Trophoblast cell (in vitro differentiated cells and primary cell): ENCODE measurements around the gene CLEC17A.
A peak's percentile ranks its signal among the peaks of the same experiment; 100 is the strongest.

Experiments
- DNase-seq, 2 donors: peaks; one replicate each; pipeline ENCODE4 v3.0.0-alpha.2; 2016
- H2AFZ ChIP-seq: 2 replicates; pipeline ENCODE4 v1.6.1; 2013; ENCODE audit warnings: low read length, moderate library complexity, mild to moderate bottlenecking; ENCODE audit not compliant: insufficient read depth, poor library complexity
- H2AK5ac ChIP-seq: 2 replicates; pipeline ENCODE4 v1.6.1; 2013; ENCODE audit warnings: mild to moderate bottlenecking, low read length
- H2BK120ac ChIP-seq: 2 replicates; pipeline ENCODE4 v1.6.1; 2013; ENCODE audit warnings: low read length, mild to moderate bottlenecking, moderate library complexity; ENCODE audit not compliant: insufficient read depth, poor library complexity
- H2BK12ac ChIP-seq: 2 replicates; pipeline ENCODE4 v1.6.1; 2013; ENCODE audit warnings: mild to moderate bottlenecking, low read length, moderate library complexity
- H2BK5ac ChIP-seq: 2 replicates; pipeline ENCODE4 v1.6.1; 2013; ENCODE audit warnings: low read length, low read depth, moderate library complexity, mild to moderate bottlenecking; ENCODE audit not compliant: poor library complexity
- H3K14ac ChIP-seq: 2 replicates; pipeline ENCODE4 v1.6.1; 2013; ENCODE audit warnings: mild to moderate bottlenecking, low read length
- H3K18ac ChIP-seq: 2 replicates; pipeline ENCODE4 v1.6.1; 2013; ENCODE audit warnings: mild to moderate bottlenecking, low read length
- H3K23ac ChIP-seq: 2 replicates; pipeline ENCODE4 v1.6.1; 2013; ENCODE audit warnings: low read length
- H3K27ac ChIP-seq: 2 replicates; pipeline ENCODE4 v1.5.1; 2013; ENCODE audit warnings: low read depth, mild to moderate bottlenecking, inconsistent platforms, low read length, moderate library complexity
- H3K27me3 ChIP-seq: 2 replicates; pipeline ENCODE4 v1.6.1; 2013; ENCODE audit warnings: inconsistent platforms, mild to moderate bottlenecking, low read length, moderate library complexity; ENCODE audit not compliant: insufficient read depth
- H3K36me3 ChIP-seq, 2 experiments: 1 replicate in 1 of 2; 2 replicates in 1 of 2; pipeline ENCODE4 v1.6.1; 2013; ENCODE audit warnings: low read length in 2 of 2, mild to moderate bottlenecking in 2 of 2, moderate library complexity in 1 of 2; ENCODE audit not compliant: insufficient read depth in 2 of 2, control insufficient read depth in 1 of 2
- H3K4ac ChIP-seq: 2 replicates; pipeline ENCODE4 v1.6.1; 2013; ENCODE audit warnings: low read depth, mild to moderate bottlenecking, low read length, moderate library complexity
- H3K4me1 ChIP-seq, 2 experiments: 1 replicate in 1 of 2; 2 replicates in 1 of 2; pipeline ENCODE4 v1.6.1; 2013; ENCODE audit warnings: low read length in 2 of 2, mild to moderate bottlenecking in 2 of 2, moderate library complexity in 1 of 2; ENCODE audit not compliant: insufficient read depth in 2 of 2, control insufficient read depth in 1 of 2
- H3K4me2 ChIP-seq: 2 replicates; pipeline ENCODE4 v1.6.1; 2013; ENCODE audit warnings: inconsistent platforms, mild to moderate bottlenecking, low read length, moderate library complexity
- H3K4me3 ChIP-seq: 2 replicates; pipeline ENCODE4 v1.5.1; 2013; ENCODE audit warnings: mild to moderate bottlenecking, low read depth, low read length, inconsistent platforms
- H3K79me1 ChIP-seq: one replicate; pipeline ENCODE4 v1.6.1; 2013; ENCODE audit warnings: low read length
- H3K79me2 ChIP-seq: 2 replicates; pipeline ENCODE4 v1.6.1; 2013; ENCODE audit warnings: low read length, mild to moderate bottlenecking; ENCODE audit not compliant: control insufficient read depth, insufficient read depth, poor library complexity
- H3K9ac ChIP-seq: 2 replicates; pipeline ENCODE4 v1.6.1; 2013; ENCODE audit warnings: mild to moderate bottlenecking, low read length
- H3K9me3 ChIP-seq: 2 replicates; pipeline ENCODE4 v1.6.1; 2013; ENCODE audit warnings: low read depth, mild to moderate bottlenecking, control low read depth, inconsistent platforms, low read length; ENCODE audit not compliant: insufficient read depth
- H4K12ac ChIP-seq: 2 replicates; pipeline ENCODE4 v1.6.1; 2013; ENCODE audit warnings: low read depth, mild to moderate bottlenecking, low read length, moderate library complexity
- H4K8ac ChIP-seq: 2 replicates; pipeline ENCODE4 v1.6.1; 2013; ENCODE audit warnings: low read depth, mild to moderate bottlenecking, low read length, moderate library complexity
- H4K91ac ChIP-seq: one replicate; pipeline ENCODE4 v1.6.1; 2013; ENCODE audit warnings: low read depth, mild to moderate bottlenecking, low read length, moderate library complexity
- WGBS: extraction: QIAGEN DNeasy Blood & Tissue Kit; methylation state at CpG from one replicate; pipeline ENCODE4 v1.1.7; 2013; ENCODE audit warnings: missing lambda C conversion rate; ENCODE audit not compliant: insufficient read length, insufficient coverage; ENCODE audit errors: extremely low coverage; 5-methylcytosine and 5-hydroxymethylcytosine counted together

The CLEC17A gene

DNA sequence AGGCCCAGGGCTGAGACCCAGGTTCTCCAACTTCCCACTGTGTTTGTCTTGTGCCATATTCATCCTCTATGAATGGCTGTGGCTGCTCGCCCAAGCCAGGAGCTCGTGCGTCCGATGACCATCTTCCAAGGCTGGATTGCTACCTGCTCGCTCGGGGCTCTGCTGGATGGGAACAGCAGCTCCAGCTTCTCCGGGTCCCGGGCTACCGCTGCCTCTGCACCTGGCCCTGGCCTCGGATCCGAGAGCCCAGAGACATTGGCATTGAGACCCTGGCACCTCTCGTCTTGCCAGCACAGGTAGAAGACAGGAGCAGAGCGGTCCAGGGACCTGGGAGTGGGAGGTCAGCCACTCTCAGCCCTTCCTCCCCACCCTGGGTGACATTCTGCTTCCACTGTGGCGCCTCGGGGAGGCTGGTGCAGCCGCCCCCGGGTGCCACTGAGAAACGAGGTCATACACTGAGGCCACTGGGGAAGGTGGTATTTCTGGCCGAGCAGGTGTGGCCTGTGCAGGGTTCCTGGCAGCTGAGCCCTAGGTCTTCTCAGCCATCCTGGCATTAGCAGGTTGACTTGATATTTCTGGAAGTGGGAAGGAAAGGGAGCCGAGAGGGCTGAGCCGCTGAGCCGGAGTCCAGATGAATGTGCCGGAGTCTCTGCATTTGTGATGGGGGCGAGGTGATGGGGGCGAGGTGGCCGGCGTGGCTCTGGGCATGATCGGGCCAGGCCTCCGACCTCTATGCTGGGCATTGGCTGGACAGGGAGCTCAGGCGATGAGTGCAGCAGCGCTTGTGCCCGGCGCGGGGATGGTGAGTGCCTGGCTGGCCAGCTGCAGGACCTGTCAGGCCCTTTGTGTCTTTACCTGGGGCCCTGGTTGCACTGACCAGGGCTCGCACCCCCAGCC lies 29.6 kb upstream of the CLEC17A start:
- Histone ChIP-seq H2AK5ac (no peak overlapping the region), H4K8ac (no peak overlapping the region), H3K4ac (no peak overlapping the region), H2BK5ac (no peak overlapping the region), H2AFZ (no peak overlapping the region), H3K79me1 (no peaks in the 10 kb centered on the region), H3K18ac (peak overlapping the region; percentile 19), H3K14ac (no peak overlapping the region), H3K4me3 (no peak overlapping the region), H2BK120ac (no peak overlapping the region), H3K27me3 (no peaks in the 10 kb centered on the region), H4K91ac (no peak overlapping the region), H3K79me2 (peaks cover 4% of the 10 kb centered on the region), H4K12ac (no peak overlapping the region), H3K23ac (no peak overlapping the region), H3K4me1 (peaks cover 16 to 21% of the 10 kb centered on the region in 2 experiments), H3K9ac (no peak overlapping the region), H3K36me3 (peaks cover 2 to 4% of the 10 kb centered on the region in 2 experiments), H3K27ac (no peak overlapping the region), H3K4me2 (no peak overlapping the region), H3K9me3 (peaks cover 3% of the 10 kb centered on the region), H2BK12ac (no peak overlapping the region)
- WGBS: no CpG with 5 or more reads among the region's 35 CpGs
- no peak for DNase-seq

DNA sequence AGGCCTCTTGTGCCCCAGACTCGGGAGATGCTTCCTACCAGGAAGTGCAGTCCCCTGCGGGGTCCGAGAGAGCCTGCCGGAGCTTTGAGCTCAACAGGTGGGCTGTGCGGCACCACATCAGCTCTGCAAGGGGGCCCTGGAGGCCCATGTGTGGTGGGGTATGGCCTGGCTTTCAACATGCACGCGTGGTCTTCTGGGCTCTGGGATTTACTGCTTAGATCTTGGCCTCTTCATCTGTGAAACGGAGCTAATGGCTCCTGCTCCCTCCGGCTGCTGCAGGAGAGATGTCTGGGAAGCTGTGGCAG lies 29.0 kb upstream of the CLEC17A start:
- no peak overlapping the region for H3K9ac ChIP-seq
- H3K4ac ChIP-seq: no peak overlapping the region
- H3K79me2 ChIP-seq: peaks cover 4% of the 10 kb centered on the region
- H3K36me3 ChIP-seq: peaks cover 2 to 4% of the 10 kb centered on the region in 2 experiments
- no peak overlapping the region for H4K8ac ChIP-seq
- H3K79me1 ChIP-seq: no peaks in the 10 kb centered on the region
- no peak overlapping the region for H2BK120ac ChIP-seq
- H3K14ac ChIP-seq: no peak overlapping the region
- no peak overlapping the region for H3K23ac ChIP-seq
- H4K91ac ChIP-seq: no peak overlapping the region
- no peak overlapping the region for H2BK12ac ChIP-seq
- no peaks in the 10 kb centered on the region for H3K27me3 ChIP-seq
- no peak overlapping the region for H3K4me3 ChIP-seq
- H3K4me1 ChIP-seq: peaks cover 16 to 21% of the 10 kb centered on the region in 2 experiments
- no CpG with 5 or more reads among the region's 9 CpGs for WGBS
- peaks cover 3% of the 10 kb centered on the region for H3K9me3 ChIP-seq
- no peak overlapping the region for H2AFZ ChIP-seq
- DNase-seq: no peak
- H2AK5ac ChIP-seq: no peak overlapping the region
- no peak overlapping the region for H3K18ac ChIP-seq
- no peak overlapping the region for H2BK5ac ChIP-seq
- H3K27ac ChIP-seq: no peak overlapping the region
- H3K4me2 ChIP-seq: no peak overlapping the region
- H4K12ac ChIP-seq: no peak overlapping the region

DNA sequence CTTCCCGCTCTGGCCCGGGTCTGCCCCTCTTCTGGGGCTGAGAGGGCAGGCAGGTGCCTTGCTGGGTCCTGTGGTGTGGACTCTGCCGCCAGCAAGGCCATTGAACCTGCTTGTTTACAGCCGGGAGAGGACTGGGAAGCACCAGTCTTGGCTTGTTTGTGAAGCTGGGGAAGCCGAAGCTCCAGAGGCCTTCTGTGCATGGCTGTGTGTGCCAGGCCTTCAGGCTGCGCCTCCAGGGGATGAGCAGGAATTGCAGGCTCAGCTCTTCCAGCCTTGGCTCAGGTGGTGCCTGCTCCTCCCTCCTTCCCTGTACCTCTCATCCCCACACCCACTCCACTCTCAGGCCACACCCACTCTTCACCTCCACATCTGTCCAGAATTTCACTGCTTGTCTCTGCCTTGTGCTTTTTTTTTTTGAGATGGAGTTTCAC lies 28.5 kb upstream of the CLEC17A start:
- H3K4ac ChIP-seq: no peak overlapping the region
- no peak overlapping the region for H3K27ac ChIP-seq
- H4K8ac ChIP-seq: no peak overlapping the region
- no CpG with 5 or more reads among the region's 6 CpGs for WGBS
- DNase-seq: peak; percentile 39 to 50
- no peak overlapping the region for H3K4me2 ChIP-seq
- no peak overlapping the region for H3K23ac ChIP-seq
- no peaks in the 10 kb centered on the region for H3K79me1 ChIP-seq
- peaks cover 16 to 21% of the 10 kb centered on the region in 2 experiments for H3K4me1 ChIP-seq
- no peak overlapping the region for H2BK120ac ChIP-seq
- peaks cover 4% of the 10 kb centered on the region for H3K79me2 ChIP-seq
- H2BK12ac ChIP-seq: no peak overlapping the region
- H3K18ac ChIP-seq: no peak overlapping the region
- H3K27me3 ChIP-seq: no peaks in the 10 kb centered on the region
- H3K9me3 ChIP-seq: peaks cover 3% of the 10 kb centered on the region
- peaks cover 2 to 4% of the 10 kb centered on the region in 2 experiments for H3K36me3 ChIP-seq
- no peak overlapping the region for H2BK5ac ChIP-seq
- no peak overlapping the region for H3K4me3 ChIP-seq
- H3K9ac ChIP-seq: no peak overlapping the region
- no peak overlapping the region for H3K14ac ChIP-seq
- no peak overlapping the region for H2AFZ ChIP-seq
- H4K91ac ChIP-seq: no peak overlapping the region
- no peak overlapping the region for H2AK5ac ChIP-seq
- H4K12ac ChIP-seq: no peak overlapping the region

DNA sequence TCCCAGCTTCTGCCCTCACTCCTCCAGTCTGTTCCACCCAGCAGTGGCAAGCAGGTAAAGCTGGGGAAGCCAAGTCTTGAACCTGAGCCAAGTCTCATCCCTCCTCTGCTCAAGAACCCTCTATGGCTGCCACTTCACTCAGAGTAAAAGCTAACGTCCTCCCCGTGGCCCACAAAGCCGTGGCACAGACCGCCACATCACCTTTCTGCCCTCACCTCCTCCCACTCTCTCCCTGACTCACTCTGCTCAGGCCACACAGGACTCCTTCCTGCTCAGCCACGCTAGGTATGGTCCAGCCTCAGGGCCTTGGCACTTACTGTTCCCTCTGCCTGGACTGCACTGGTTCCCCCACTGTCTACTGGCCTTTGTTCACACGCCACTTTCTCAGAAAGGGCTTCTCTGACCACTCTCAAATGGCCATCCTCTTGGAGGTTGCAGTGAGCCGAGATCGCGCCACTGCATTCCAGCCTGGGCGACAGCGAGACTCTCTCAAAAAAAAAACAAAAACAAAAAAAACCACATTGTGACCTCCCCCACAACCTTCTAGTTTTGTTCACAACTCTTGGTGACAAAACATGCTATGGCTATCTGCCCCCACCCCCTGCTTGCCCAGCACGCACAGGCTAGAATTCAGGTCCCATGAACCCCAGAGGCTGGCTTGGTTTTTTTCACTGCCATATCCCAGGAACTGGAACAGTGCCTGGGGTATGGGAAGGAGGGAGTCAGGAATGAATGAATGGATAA lies 26.8 kb upstream of the CLEC17A start:
- Histone ChIP-seq H4K8ac (no peak overlapping the region), H2BK120ac (no peak overlapping the region), H2AK5ac (no peak overlapping the region), H3K4me1 (peaks cover 10 to 19% of the 10 kb centered on the region in 2 experiments), H3K79me1 (no peaks in the 10 kb centered on the region), H3K9ac (no peak overlapping the region), H3K4me2 (no peak overlapping the region), H3K23ac (no peak overlapping the region), H3K36me3 (peaks cover 0 to 4% of the 10 kb centered on the region in 2 experiments), H2BK5ac (no peak overlapping the region), H3K27me3 (no peaks in the 10 kb centered on the region), H3K4me3 (no peak overlapping the region), H4K12ac (no peak overlapping the region), H3K9me3 (peaks cover 3% of the 10 kb centered on the region), H2BK12ac (no peak overlapping the region), H3K4ac (no peak overlapping the region), H3K18ac (no peak overlapping the region), H3K27ac (no peak overlapping the region), H4K91ac (no peak overlapping the region), H2AFZ (no peak overlapping the region), H3K14ac (no peak overlapping the region), H3K79me2 (peaks cover 4% of the 10 kb centered on the region)
- no CpG with 5 or more reads among the region's 12 CpGs for WGBS
- peak; percentile 90 to 91 for DNase-seq
